OCI-LY7 (cell line): Measurements from ENCODE around the gene MOB3A.

Experiments used
- EZH2phosphoT487 ChIP-seq: fragments of 200-600 bp; sonication (generic); IDR thresholded peaks from 2 replicates; pipeline ENCODE4 v1.6.1; 2018; ENCODE audit warnings: low read depth, borderline replicate concordance, mild to moderate bottlenecking, mixed run types, antibody characterized with exemption, low read length, moderate library complexity, mixed read lengths
- TF ChIP-seq, protein P1 (sequence below): fragments of 200-600 bp; sonication (generic); conservative IDR thresholded peaks from 2 replicates; pipeline ENCODE4 v1.5.1; 2014; ENCODE audit warnings: mild to moderate bottlenecking, antibody characterized with exemption, low read length, moderate library complexity, mixed read lengths

DNA sequence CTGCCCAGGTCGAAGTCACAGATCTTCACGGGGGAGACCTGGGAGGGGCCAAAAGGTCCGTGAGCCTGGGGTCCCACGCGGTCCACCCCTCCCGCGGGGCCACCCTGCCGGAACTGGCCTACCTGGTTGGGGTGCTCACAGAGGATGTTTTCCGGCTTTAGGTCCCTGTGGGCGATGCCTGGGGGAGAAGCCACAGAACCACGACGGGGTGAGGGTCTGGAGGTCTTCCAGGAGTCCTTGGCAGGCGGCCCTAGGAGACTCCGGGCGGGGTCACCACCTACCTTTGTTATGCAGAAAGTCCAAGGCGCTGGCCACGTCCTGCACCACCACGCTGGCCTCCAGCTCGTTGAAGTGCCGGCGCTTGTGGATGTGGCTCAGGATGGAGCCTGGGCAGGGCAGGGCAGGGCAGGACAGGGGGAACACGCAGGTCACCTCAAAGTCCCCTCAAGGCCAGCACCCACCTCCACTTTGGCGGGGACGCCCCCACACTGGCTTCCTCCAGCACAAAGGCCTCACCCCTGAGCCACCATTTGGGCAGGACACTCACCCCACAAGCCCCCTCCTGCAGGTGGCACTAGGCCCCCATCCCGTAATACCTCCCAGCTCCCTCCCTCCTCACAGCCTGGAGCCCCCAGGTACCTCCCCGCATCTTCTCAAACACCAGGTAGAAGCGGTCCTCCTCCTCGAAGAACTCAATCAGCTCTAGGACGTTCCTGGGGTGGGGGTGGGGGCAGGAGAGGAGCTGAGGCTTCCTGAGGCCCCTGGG is 53.5 kb downstream of the MOB3A start:
- TF ChIP-seq, protein P1, sequence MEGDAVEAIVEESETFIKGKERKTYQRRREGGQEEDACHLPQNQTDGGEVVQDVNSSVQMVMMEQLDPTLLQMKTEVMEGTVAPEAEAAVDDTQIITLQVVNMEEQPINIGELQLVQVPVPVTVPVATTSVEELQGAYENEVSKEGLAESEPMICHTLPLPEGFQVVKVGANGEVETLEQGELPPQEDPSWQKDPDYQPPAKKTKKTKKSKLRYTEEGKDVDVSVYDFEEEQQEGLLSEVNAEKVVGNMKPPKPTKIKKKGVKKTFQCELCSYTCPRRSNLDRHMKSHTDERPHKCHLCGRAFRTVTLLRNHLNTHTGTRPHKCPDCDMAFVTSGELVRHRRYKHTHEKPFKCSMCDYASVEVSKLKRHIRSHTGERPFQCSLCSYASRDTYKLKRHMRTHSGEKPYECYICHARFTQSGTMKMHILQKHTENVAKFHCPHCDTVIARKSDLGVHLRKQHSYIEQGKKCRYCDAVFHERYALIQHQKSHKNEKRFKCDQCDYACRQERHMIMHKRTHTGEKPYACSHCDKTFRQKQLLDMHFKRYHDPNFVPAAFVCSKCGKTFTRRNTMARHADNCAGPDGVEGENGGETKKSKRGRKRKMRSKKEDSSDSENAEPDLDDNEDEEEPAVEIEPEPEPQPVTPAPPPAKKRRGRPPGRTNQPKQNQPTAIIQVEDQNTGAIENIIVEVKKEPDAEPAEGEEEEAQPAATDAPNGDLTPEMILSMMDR: peak; percentile 49; the same call in 1 of the 2 replicates
- TF ChIP-seq EZH2phosphoT487: no peak
